HEK293 (cell line): ENCODE data around the gene SAV1.

Source experiments
- CTCF ChIA-PET: fragments of 350-600 bp; formaldehyde crosslinking; extraction: SDS; loops from one replicate; lab custom pipeline; 2021; ENCODE audit warnings: antibody characterized with exemption; lab: Yijun Ruan, JAX
- POLR2A ChIA-PET: fragments of 300-600 bp; formaldehyde crosslinking; extraction: SDS; loops from one replicate; lab custom pipeline; 2020; ENCODE audit warnings: antibody characterized with exemption, inconsistent platforms; lab: Yijun Ruan, JAX
- H3K27ac ChIP-seq: fragments of 200-500 bp; sonication (Bioruptor generic); 2 replicates; pipeline ENCODE4 v1.5.1; 2014; ENCODE audit warnings: low read depth, low read length, control low read depth, inconsistent platforms; ENCODE audit errors: extremely low read depth
- H3K36me3 ChIP-seq, 2 experiments: fragments of 200-500 bp in 1 of 2; sonication (Bioruptor generic) in 1 of 2; 1 replicate in 1 of 2; 2 replicates in 1 of 2; pipeline ENCODE4 v1.5.1; 2014 to 2017; ENCODE audit warnings: inconsistent platforms in 2 of 2, low read length in 2 of 2; ENCODE audit not compliant: control insufficient read depth in 2 of 2, insufficient read depth in 1 of 2
- H3K4me1 ChIP-seq: fragments of 200-500 bp; sonication (Bioruptor generic); 2 replicates; pipeline ENCODE4 v1.5.1; 2014; ENCODE audit warnings: mild to moderate bottlenecking, low read length, inconsistent platforms; ENCODE audit not compliant: control insufficient read depth, insufficient read depth
- H3K4me3 ChIP-seq: 2 replicates; pipeline ENCODE4 v1.5.1; 2011; ENCODE audit warnings: low read depth, mild to moderate bottlenecking, control low read depth, low read length, moderate library complexity
- H3K9me3 ChIP-seq: fragments of 200-500 bp; sonication (Bioruptor generic); 2 replicates; pipeline ENCODE4 v1.5.1; 2014; ENCODE audit warnings: low read depth, low read length, inconsistent platforms; ENCODE audit not compliant: control insufficient read depth, insufficient read depth
- CTCF ChIP-seq: fragments of 450-650 bp; formaldehyde crosslinking; IDR thresholded peaks from 2 replicates; pipeline ENCODE4 v1.5.1; 2016; ENCODE audit warnings: missing biosample characterization, missing genetic modification characterization
- GLI2 ChIP-seq: fragments of 450-650 bp; formaldehyde crosslinking; IDR thresholded peaks from 2 replicates; pipeline ENCODE4; 2017; ENCODE audit warnings: missing biosample characterization, missing genetic modification characterization, low read depth, borderline replicate concordance
- GLIS2 ChIP-seq: fragments of 450-650 bp; formaldehyde crosslinking; IDR thresholded peaks from 2 replicates; pipeline ENCODE4 v1.5.1; 2016; ENCODE audit warnings: missing biosample characterization, missing genetic modification characterization
- IKZF3 ChIP-seq: fragments of 450-650 bp; IDR thresholded peaks from 2 replicates; pipeline ENCODE4 v1.5.0; 2018; ENCODE audit warnings: missing biosample characterization, mild to moderate bottlenecking, missing genetic modification characterization, moderate library complexity
- KLF9 ChIP-seq: fragments of 450-650 bp; formaldehyde crosslinking; IDR thresholded peaks from 2 replicates; pipeline ENCODE4 v1.5.1; 2016; ENCODE audit warnings: missing biosample characterization, missing genetic modification characterization, low read depth
- OSR2 ChIP-seq: fragments of 450-650 bp; formaldehyde crosslinking; IDR thresholded peaks from 2 replicates; pipeline ENCODE4 v1.5.1; 2016; ENCODE audit warnings: missing biosample characterization, missing genetic modification characterization
- SCRT2 ChIP-seq: fragments of 450-650 bp; formaldehyde crosslinking; IDR thresholded peaks from 2 replicates; pipeline ENCODE4 v1.5.1; 2016; ENCODE audit warnings: missing biosample characterization, missing genetic modification characterization
- TCF7L2 ChIP-seq: IDR thresholded peaks from 2 replicates; pipeline ENCODE4 v1.6.1; 2011; ENCODE audit warnings: low read depth, mild to moderate bottlenecking, inconsistent platforms, low read length, moderate library complexity, borderline replicate concordance
- ZEB2 ChIP-seq: fragments of 450-650 bp; formaldehyde crosslinking; IDR thresholded peaks from 2 replicates; pipeline ENCODE4 v1.5.1; 2016; ENCODE audit warnings: missing biosample characterization, missing genetic modification characterization
- ZFHX2 ChIP-seq: fragments of 450-650 bp; formaldehyde crosslinking; conservative IDR thresholded peaks from 2 replicates; pipeline ENCODE4 v1.5.1; 2016; ENCODE audit warnings: missing biosample characterization, missing genetic modification characterization
- ZFP37 ChIP-seq: fragments of 450-650 bp; formaldehyde crosslinking; IDR thresholded peaks from 2 replicates; pipeline ENCODE4 v1.5.1; 2016; ENCODE audit warnings: missing biosample characterization, missing genetic modification characterization
- ZNF184 ChIP-seq: fragments of 450-650 bp; IDR thresholded peaks from 2 replicates; pipeline ENCODE4 v1.5.1; 2018; ENCODE audit warnings: missing biosample characterization, mild to moderate bottlenecking, missing genetic modification characterization
- ZNF211 ChIP-seq: fragments of 450-650 bp; formaldehyde crosslinking; IDR thresholded peaks from 2 replicates; pipeline ENCODE4 v1.5.1; 2016; ENCODE audit warnings: low read depth, missing biosample characterization, missing genetic modification characterization
- ZNF221 ChIP-seq: fragments of 450-650 bp; formaldehyde crosslinking; IDR thresholded peaks from 2 replicates; pipeline ENCODE4 v1.5.1; 2017; ENCODE audit warnings: missing biosample characterization, missing genetic modification characterization, borderline replicate concordance
- ZNF26 ChIP-seq: fragments of 450-650 bp; formaldehyde crosslinking; IDR thresholded peaks from 2 replicates; pipeline ENCODE4 v1.5.1; 2016; ENCODE audit warnings: missing biosample characterization, missing genetic modification characterization
- ZNF292 ChIP-seq: fragments of 450-650 bp; formaldehyde crosslinking; IDR thresholded peaks from 2 replicates; pipeline ENCODE4 v1.5.1; 2016; ENCODE audit warnings: low read depth, missing biosample characterization, missing genetic modification characterization, borderline replicate concordance
- ZNF335 ChIP-seq: fragments of 450-650 bp; formaldehyde crosslinking; conservative IDR thresholded peaks from 2 replicates; pipeline ENCODE4 v1.5.1; 2016; ENCODE audit warnings: missing biosample characterization, missing genetic modification characterization
- ZNF391 ChIP-seq: fragments of 450-650 bp; formaldehyde crosslinking; IDR thresholded peaks from 2 replicates; pipeline ENCODE4 v1.5.1; 2016; ENCODE audit warnings: low read depth, missing biosample characterization, missing genetic modification characterization, borderline replicate concordance
- ZNF518A ChIP-seq: fragments of 450-650 bp; formaldehyde crosslinking; conservative IDR thresholded peaks from 2 replicates; pipeline ENCODE4 v1.5.1; 2016; ENCODE audit warnings: low read depth, missing biosample characterization, missing genetic modification characterization
- ZNF610 ChIP-seq: fragments of 450-650 bp; formaldehyde crosslinking; IDR thresholded peaks from 2 replicates; pipeline ENCODE4 v1.5.1; 2016; ENCODE audit warnings: missing biosample characterization, missing genetic modification characterization, borderline replicate concordance
- ZNF623 ChIP-seq: fragments of 450-650 bp; formaldehyde crosslinking; IDR thresholded peaks from 2 replicates; pipeline ENCODE4 v1.5.1; 2016; ENCODE audit warnings: missing biosample characterization, missing genetic modification characterization
- ZNF658 ChIP-seq: fragments of 450-650 bp; formaldehyde crosslinking; IDR thresholded peaks from 2 replicates; pipeline ENCODE4; 2016; ENCODE audit warnings: missing biosample characterization, missing genetic modification characterization
- ZNF664 ChIP-seq: fragments of 450-650 bp; formaldehyde crosslinking; IDR thresholded peaks from 2 replicates; pipeline ENCODE4 v1.5.1; 2016; ENCODE audit warnings: missing biosample characterization, missing genetic modification characterization
- ZNF830 ChIP-seq: fragments of 450-650 bp; IDR thresholded peaks from 2 replicates; pipeline ENCODE4 v1.5.0; 2018; ENCODE audit warnings: missing biosample characterization, missing genetic modification characterization, low read depth, mild to moderate bottlenecking, moderate library complexity
- TF ChIP-seq, protein P1 (sequence below): fragments of 450-650 bp; formaldehyde crosslinking; IDR thresholded peaks from 2 replicates; pipeline ENCODE4 v1.5.1; 2016; ENCODE audit warnings: missing biosample characterization, missing genetic modification characterization
- TF ChIP-seq, protein P2 (sequence below): fragments of 450-650 bp; formaldehyde crosslinking; IDR thresholded peaks from 2 replicates; pipeline ENCODE4 v1.5.1; 2016; ENCODE audit warnings: missing biosample characterization, missing genetic modification characterization

The SAV1 gene

GRCh38 chr14:50667684-50667995 lies 466 bp downstream of the SAV1 start:
- ChIA-PET CTCF (interaction anchor here (1.0 kb wide), 1 partner anchor 9 kb away, joined by 3 read pairs; no protein-coding TSS in a partner anchor), POLR2A (interaction anchor here (0.9 to 1.4 kb wide), 7 partner anchors 9 to 427 kb away, joined by 3 to 11 read pairs (median 6); partner anchors contain the start of genes ATL1 and TRIM9)
- peaks cover 0 to 11% of the 10 kb centered on the region in 2 experiments; a peak in 1 of 3 replicates for H3K36me3 ChIP-seq
- peak overlapping the region; percentile 98 for H3K27ac ChIP-seq
- H3K4me1 ChIP-seq: peaks cover 6% of the 10 kb centered on the region; the same call in 1 of the 2 replicates
- H3K9me3 ChIP-seq: no peaks in the 10 kb centered on the region
- H3K4me3 ChIP-seq: peak overlapping the region; percentile 80
- TF ChIP-seq ZFHX2: no peak
- TF ChIP-seq GLI2 (tag by site-specific recombination): no peak
- TF ChIP-seq, protein P1, sequence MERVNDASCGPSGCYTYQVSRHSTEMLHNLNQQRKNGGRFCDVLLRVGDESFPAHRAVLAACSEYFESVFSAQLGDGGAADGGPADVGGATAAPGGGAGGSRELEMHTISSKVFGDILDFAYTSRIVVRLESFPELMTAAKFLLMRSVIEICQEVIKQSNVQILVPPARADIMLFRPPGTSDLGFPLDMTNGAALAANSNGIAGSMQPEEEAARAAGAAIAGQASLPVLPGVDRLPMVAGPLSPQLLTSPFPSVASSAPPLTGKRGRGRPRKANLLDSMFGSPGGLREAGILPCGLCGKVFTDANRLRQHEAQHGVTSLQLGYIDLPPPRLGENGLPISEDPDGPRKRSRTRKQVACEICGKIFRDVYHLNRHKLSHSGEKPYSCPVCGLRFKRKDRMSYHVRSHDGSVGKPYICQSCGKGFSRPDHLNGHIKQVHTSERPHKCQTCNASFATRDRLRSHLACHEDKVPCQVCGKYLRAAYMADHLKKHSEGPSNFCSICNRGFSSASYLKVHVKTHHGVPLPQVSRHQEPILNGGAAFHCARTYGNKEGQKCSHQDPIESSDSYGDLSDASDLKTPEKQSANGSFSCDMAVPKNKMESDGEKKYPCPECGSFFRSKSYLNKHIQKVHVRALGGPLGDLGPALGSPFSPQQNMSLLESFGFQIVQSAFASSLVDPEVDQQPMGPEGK (tag by site-specific recombination): 0 out of 2 replicates have a peak, but pooled peaks have one; percentile 2
- no peak for TF ChIP-seq ZNF830 (tag by site-specific recombination)
- peak; percentile 7 for TF ChIP-seq GLIS2 (tag by site-specific recombination)
- TF ChIP-seq ZNF518A (tag by site-specific recombination): no peak
- no peak for TF ChIP-seq OSR2
- TF ChIP-seq, protein P2, sequence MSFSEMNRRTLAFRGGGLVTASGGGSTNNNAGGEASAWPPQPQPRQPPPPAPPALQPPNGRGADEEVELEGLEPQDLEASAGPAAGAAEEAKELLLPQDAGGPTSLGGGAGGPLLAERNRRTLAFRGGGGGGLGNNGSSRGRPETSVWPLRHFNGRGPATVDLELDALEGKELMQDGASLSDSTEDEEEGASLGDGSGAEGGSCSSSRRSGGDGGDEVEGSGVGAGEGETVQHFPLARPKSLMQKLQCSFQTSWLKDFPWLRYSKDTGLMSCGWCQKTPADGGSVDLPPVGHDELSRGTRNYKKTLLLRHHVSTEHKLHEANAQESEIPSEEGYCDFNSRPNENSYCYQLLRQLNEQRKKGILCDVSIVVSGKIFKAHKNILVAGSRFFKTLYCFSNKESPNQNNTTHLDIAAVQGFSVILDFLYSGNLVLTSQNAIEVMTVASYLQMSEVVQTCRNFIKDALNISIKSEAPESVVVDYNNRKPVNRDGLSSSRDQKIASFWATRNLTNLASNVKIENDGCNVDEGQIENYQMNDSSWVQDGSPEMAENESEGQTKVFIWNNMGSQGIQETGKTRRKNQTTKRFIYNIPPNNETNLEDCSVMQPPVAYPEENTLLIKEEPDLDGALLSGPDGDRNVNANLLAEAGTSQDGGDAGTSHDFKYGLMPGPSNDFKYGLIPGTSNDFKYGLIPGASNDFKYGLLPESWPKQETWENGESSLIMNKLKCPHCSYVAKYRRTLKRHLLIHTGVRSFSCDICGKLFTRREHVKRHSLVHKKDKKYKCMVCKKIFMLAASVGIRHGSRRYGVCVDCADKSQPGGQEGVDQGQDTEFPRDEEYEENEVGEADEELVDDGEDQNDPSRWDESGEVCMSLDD (tag by site-specific recombination): peak; percentile 10; the same call in 1 of the 2 replicates
- no peak for TF ChIP-seq ZNF391 (tag by site-specific recombination)
- peak; percentile 17; the same call in 1 of the 2 replicates for TF ChIP-seq CTCF (tag by site-specific recombination)
- no peak for TF ChIP-seq ZNF26
- no peak for TF ChIP-seq ZNF664 (tag by site-specific recombination)
- no peak for TF ChIP-seq ZNF292 (tag by site-specific recombination)
- TF ChIP-seq SCRT2 (tag by site-specific recombination): no peak
- no peak for TF ChIP-seq ZFP37 (tag by site-specific recombination)
- TF ChIP-seq KLF9 (tag by site-specific recombination): peak; percentile 44; the same call in 1 of the 2 replicates
- no peak for TF ChIP-seq ZNF610 (tag by site-specific recombination)
- TF ChIP-seq ZNF623 (tag by site-specific recombination): no peak
- TF ChIP-seq ZNF335 (tag by site-specific recombination): peak; percentile 67
- TF ChIP-seq ZNF211 (tag by site-specific recombination): no peak
- TF ChIP-seq ZNF658 (tag by site-specific recombination): no peak
- no peak for TF ChIP-seq ZNF184 (tag by site-specific recombination)
- TF ChIP-seq IKZF3 (tag by site-specific recombination): no peak
- no peak for TF ChIP-seq ZNF221 (tag by site-specific recombination)
- TF ChIP-seq ZEB2 (tag by site-specific recombination): 0 out of 2 replicates have a peak, but pooled peaks have one; percentile 5
- no peak for TF ChIP-seq TCF7L2
